Cerebellar cortex (tissue), 1 donor: ENCODE data around the gene LGMN.
"Not testable (repeated sequence)": the region's sequence is repeated elsewhere in the genome, so short reads cannot be mapped to it uniquely, and the experiment has no call there.

Experiments used
- DNase-seq: peaks from one replicate; pipeline ENCODE4 v3.0.0-alpha.2; 2015; ENCODE audit warnings: low spot score

LGMN gene

GRCh38 chr14:92694807-92695206, 53.6 kb downstream of the LGMN start:
- no peak for DNase-seq

- DNase-seq = no peak
These were observed 54.2 kb downstream of the LGMN start for GRCh38 chr14:92693998-92694795.

GRCh38 chr14:92692822-92693226, 55.6 kb downstream of the LGMN start:
- DNase-seq = no peak

- DNase-seq = no peak
These were observed 58.0 kb downstream of the LGMN start for GRCh38 chr14:92690171-92691011.

DNA sequence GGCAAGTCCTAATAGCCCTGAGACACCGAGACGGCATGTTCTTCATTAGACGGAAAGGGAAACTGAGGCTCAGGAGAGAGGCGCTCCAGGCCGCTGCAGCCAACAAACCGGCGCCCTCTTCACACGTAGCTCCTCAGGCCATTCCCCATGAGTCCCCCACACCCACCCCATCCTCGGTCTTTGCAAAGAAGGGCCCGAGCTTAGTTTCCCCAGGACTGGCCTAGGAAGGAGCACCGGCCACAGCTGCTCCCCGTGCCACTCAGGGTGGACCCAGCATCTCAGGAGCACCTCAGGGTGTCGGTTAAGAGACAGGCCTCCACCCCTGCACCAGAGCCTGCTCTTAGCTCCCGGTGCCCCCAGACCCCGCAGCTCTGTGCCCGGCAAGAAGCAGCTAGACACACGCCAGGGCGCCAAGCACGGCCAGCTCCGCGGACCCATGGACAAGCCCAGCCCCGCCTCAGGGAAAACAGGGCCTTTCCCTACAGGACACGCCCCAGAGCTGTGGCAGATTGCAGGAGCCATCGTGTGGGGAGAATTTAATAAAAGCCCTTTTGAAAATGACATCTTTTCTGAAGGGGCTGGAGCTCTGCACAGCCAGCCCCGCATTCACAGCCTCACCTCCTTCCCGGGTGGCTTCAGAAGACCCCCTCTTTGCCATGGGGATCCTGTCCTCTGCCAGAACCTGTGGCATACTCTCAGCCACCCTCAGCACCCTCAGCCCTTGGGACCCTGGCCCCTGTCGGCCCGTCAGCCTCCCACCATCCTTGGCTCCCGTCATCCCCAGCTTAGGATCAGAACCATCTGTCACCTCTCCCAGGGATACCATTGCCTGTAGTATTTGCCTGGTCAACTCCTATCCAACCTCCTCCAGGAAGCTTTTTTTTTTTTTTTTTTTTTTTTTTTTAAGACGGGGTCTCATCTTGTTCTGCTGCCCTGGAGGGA, 59.7 kb downstream of the LGMN start:
- DNase-seq = no peak

DNA sequence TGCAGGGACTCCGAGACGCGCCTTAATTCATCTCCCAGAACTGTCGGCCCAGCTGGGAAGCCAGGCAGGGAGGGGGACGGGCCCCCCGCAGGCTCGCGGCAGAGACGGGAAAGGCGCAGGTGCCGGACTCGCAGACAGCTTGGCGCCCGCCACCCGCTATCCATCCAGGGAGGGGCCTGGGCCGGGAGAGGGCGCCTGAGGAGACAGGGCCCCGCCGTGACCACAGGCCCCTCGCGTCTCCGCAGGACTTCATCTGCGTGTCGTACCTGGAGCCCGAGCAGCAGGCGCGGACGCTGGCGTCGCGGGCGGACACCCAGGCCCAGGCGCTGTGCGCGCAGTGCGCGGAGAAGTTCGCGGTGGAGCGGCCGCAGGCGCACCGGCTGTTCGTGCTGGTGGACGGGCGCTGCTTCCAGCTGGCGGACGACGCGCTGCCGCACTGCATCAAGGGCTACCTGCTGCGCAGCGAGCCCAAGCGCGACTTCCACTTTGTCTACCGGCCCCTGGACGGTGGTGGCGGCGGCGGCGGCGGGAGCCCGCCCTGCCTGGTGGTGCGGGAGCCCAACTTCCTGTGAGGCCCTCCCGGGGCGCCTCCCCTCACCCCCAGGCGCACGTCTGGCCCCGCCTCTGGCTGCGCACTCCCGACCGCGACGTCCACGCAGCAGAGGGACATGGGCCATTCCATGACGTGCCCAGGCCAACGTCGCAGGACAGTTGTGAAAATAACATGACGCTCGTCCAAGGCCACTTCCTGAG, 60.6 kb downstream of the LGMN start:
- no peak for DNase-seq

- peak; percentile 69 for DNase-seq
These were observed 61.5 kb downstream of the LGMN start for GRCh38 chr14:92686900-92687427.

- DNase-seq = no peak
These were observed 62.0 kb downstream of the LGMN start for GRCh38 chr14:92686411-92686899.

GRCh38 chr14:92685784-92686355, 62.6 kb downstream of the LGMN start:
- DNase-seq = no peak

- no peak for DNase-seq
These were observed 63.4 kb downstream of the LGMN start for GRCh38 chr14:92684801-92685560.

GRCh38 chr14:92683041-92683440, 65.4 kb downstream of the LGMN start:
- DNase-seq = no peak

DNA sequence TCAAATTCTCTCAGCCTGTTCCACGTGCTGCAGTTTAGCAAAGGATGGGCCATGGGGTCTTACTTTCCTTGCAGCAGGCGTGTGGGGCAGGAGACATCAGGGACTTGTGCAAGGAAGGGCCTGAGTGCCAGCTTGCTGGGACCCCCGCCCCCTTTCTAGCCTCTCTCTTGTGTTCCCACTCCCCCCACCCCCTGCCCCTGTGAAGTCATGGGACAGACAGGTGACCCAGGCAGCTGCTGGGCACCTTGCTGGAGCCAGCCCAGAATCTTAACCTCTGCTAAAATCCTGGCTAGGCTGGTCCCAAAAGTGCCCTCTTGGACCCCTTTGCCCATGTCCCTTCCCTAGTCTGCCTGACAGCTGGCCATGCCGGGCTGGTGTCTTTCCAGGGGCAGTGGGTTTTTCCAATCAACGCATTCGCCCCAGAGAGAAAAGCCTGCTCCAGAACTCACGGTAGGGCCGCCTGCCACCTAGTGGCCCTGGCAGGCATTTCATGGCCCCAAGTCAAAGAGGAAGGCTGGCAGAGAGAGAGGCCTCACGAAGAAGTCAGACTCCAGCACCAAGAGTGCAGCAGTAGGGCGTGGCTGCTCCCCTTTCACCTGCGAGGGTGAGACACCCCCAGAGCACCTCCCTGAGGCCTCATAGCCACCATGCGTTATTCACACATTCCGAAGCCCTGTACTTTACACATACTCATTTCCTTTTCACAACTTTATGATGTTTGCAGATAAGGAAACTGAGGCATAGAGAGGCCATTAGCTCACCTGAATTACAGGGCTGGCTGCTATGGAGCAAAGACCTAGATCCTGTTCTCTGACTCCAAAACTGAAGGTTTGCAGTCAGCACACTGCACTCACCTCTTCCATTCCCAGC, 67.4 kb downstream of the LGMN start:
- DNase-seq = peak; percentile 71

DNA sequence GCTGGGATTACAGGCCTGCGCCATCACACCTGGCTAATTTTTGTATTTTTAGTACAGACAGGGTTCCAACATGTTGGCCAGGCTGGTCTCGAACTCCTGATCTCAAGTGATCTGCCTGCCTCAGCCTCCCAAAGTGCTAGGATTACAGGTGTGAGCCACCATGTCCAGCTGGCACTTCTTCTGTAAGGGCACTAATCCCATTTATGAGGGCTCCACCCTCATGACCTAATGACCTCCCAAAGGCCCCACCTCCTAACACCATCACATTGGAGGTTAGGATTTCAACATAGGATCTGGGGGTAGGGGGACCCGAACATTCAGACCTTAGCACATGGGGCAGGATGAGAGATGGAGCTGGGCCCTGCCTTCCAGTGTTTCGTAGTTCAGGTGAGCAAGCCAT, 68.1 kb downstream of the LGMN start:
- DNase-seq = not testable (repeated sequence)

DNA sequence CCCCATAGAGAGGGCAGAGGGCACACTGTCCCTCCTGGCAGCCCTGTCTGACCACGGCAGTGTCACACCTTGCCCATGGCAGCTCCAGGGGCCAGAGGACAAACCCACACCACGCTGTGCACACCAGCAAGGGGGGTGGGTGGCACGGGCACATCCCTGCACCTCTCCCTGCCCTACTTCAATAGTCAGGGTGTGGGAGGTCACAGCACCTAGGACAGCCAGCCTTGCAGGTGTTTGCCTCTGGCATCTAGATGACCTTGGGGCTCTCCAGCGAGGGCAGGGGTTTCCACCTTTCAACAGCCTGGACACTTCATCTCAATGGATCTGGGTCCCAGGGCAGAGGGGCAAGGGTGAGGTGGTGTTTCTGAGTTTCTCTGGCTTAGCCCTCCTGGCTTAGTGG, 69.2 kb downstream of the LGMN start:
- no peak for DNase-seq

DNA sequence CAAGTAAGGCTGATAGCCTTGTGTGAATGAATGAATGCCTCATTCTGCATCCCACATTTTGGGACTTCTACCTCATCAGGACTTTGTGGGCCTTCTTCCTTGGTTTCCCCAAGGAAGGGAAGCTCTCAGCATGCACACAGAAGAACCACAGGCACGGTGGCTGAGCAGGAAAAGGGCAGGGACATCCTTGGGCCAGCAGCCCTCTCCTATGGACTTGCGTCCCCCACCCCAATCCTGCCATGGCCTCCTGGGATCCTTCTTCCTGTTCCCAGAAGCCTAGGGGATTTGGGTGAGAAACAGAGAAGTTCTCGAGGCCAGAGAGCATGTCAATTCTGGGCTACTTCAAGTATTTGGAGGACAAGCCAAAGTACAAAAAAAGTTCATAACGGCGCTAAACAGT, 69.7 kb downstream of the LGMN start:
- no peak for DNase-seq

DNA sequence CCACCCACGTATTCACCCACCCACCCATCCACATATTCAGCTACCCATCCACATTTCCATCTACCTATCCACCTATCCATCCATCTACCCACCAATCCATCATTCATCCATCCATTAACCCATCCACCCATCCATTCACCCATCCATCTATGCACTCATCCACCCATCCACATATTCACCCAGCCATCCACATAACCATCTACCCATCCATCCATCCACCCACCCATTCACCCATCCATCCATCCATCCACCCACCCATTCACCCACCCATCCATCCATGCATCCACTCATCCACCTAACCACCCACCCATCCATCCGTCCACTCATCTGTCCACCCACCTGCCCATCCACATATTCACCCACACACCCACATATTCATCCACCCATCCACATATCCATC, 70.5 kb downstream of the LGMN start:
- no peak for DNase-seq

- DNase-seq = no peak
These were observed 71.2 kb downstream of the LGMN start for GRCh38 chr14:92677087-92677668.

- DNase-seq = no peak
These were observed 71.9 kb downstream of the LGMN start for GRCh38 chr14:92676403-92677086.
